ENCODE results near the gene HBD. TPM values are rescaled to one million over a fixed set of nuclear protein-coding genes. Genes with fewer than 3 reads are reported as not detected.

The HBD gene
- total and polyA plus RNA-seq, 7 donors, result not detected

GRCh38 chr11:5242208-5242607 lies 7.9 kb upstream of the HBD start:
- no peak for DNase-seq
- no peak overlapping the region for H3K4me3 ChIP-seq
- no peaks in the 10 kb centered on the region for H3K36me3 ChIP-seq
- 66 to 70% methylated on average over 2 of the region's 2 CpGs for WGBS, 2 donors
- no peaks in the 10 kb centered on the region for H3K9me3 ChIP-seq
- H3K4me1 ChIP-seq, result no peaks in the 10 kb centered on the region
- no peaks in the 10 kb centered on the region for H3K27me3 ChIP-seq
- TF ChIP-seq POLR2A (IDR thresholded peaks at IDR 0.05) (no peak), EP300 (IDR thresholded peaks at IDR 0.05) (no peak), POLR2AphosphoS5 (IDR thresholded peaks at IDR 0.05) (no peak), CTCF (IDR thresholded peaks at IDR 0.05) (no peak)
- intact Hi-C loops (cut with DNase I), result no loop called here
- H3K27ac ChIP-seq, result no peak overlapping the region

GRCh38 chr11:5241458-5241857 lies 7.2 kb upstream of the HBD start:
- WGBS, 2 donors, result 57 to 68% methylated on average over 3 of the region's 3 CpGs
- Histone ChIP-seq H3K36me3 (no peaks in the 10 kb centered on the region), H3K4me3 (no peak overlapping the region), H3K9me3 (no peaks in the 10 kb centered on the region), H3K27me3 (no peaks in the 10 kb centered on the region), H3K27ac (no peak overlapping the region), H3K4me1 (no peaks in the 10 kb centered on the region)
- TF ChIP-seq POLR2A (IDR thresholded peaks at IDR 0.05) (no peak), CTCF (IDR thresholded peaks at IDR 0.05) (no peak), EP300 (IDR thresholded peaks at IDR 0.05) (no peak), POLR2AphosphoS5 (IDR thresholded peaks at IDR 0.05) (no peak)
- DNase-seq, result no peak
- intact Hi-C loops (cut with DNase I), result no loop called here

- H3K4me3 ChIP-seq, result no peak overlapping the region
- intact Hi-C loops (cut with DNase I), result no loop called here
- no peaks in the 10 kb centered on the region for H3K27me3 ChIP-seq
- DNase-seq, result no peak
- H3K4me1 ChIP-seq, result no peaks in the 10 kb centered on the region
- 50 to 69% methylated on average over 2 of the region's 2 CpGs for WGBS, 2 donors
- no peaks in the 10 kb centered on the region for H3K36me3 ChIP-seq
- H3K9me3 ChIP-seq, result no peaks in the 10 kb centered on the region
- TF ChIP-seq POLR2A (IDR thresholded peaks at IDR 0.05) (no peak), CTCF (IDR thresholded peaks at IDR 0.05) (no peak), EP300 (IDR thresholded peaks at IDR 0.05) (no peak), POLR2AphosphoS5 (IDR thresholded peaks at IDR 0.05) (no peak)
- H3K27ac ChIP-seq, result no peak overlapping the region
Observed at GRCh38 chr11:5240458-5240857, 6.2 kb upstream of the HBD start.

- Histone ChIP-seq H3K9me3 (no peaks in the 10 kb centered on the region), H3K36me3 (no peaks in the 10 kb centered on the region), H3K4me3 (no peak overlapping the region), H3K27me3 (no peaks in the 10 kb centered on the region), H3K27ac (no peak overlapping the region), H3K4me1 (no peaks in the 10 kb centered on the region)
- DNase-seq, result no peak
- intact Hi-C loops (cut with DNase I), result no loop called here
- 82 to 86% methylated on average over 1 of the region's 1 CpG for WGBS, 2 donors
- no peak for TF ChIP-seq POLR2AphosphoS5 (IDR thresholded peaks at IDR 0.05)
- TF ChIP-seq EP300 (IDR thresholded peaks at IDR 0.05), result no peak
- TF ChIP-seq POLR2A (IDR thresholded peaks at IDR 0.05), result no peak
- TF ChIP-seq CTCF (IDR thresholded peaks at IDR 0.05), result no peak
Observed at GRCh38 chr11:5240056-5240455, 5.8 kb upstream of the HBD start.

DNA sequence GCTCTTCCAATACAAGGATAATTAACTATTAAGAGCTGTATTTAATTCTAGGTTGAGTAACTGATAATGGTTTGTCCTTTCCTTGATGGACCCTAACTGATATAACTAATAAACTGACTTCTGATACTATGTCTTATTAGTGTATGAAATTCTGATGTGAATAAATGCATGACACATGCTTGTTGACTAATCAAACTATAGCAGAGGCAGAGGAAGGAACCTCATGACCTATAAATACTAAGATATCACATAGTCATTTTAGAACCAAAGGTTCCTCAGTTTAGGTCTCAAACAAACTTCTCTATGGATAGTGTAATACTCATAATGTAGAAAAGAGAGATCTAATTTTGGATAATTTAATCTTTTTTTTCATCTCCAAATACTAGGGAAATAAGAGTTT lies 4.8 kb upstream of the HBD start:
- no peaks in the 10 kb centered on the region for H3K4me1 ChIP-seq
- H3K9me3 ChIP-seq, result no peaks in the 10 kb centered on the region
- H3K36me3 ChIP-seq, result no peaks in the 10 kb centered on the region
- TF ChIP-seq POLR2A (IDR thresholded peaks at IDR 0.05), result no peak
- no peak for TF ChIP-seq CTCF (IDR thresholded peaks at IDR 0.05)
- H3K27ac ChIP-seq, result no peak overlapping the region
- no peak overlapping the region for H3K4me3 ChIP-seq
- intact Hi-C loops (cut with DNase I), result no loop called here
- DNase-seq, result no peak
- no peaks in the 10 kb centered on the region for H3K27me3 ChIP-seq
